CD4-positive, alpha-beta memory T cell (primary cell): ENCODE results near the gene RFXANK. TPM values are rescaled to one million over a fixed set of nuclear protein-coding genes. Genes with fewer than 3 reads are reported as not detected.

ENCODE experiments used
- CTCF ChIA-PET: fragments of 350-600 bp; sonication (Branson Sonifier 250); formaldehyde crosslinking; loops from one replicate; lab custom pipeline; 2021; ENCODE audit warnings: inconsistent platforms; ENCODE audit not compliant: partially characterized antibody; lab: Charles Lee
- POLR2A ChIA-PET: fragments of 350-600 bp; sonication (Branson Sonifier 250); formaldehyde crosslinking; loops from one replicate; lab custom pipeline; 2021; ENCODE audit not compliant: partially characterized antibody; lab: Charles Lee
- DNase-seq, 5 donors: peaks; one replicate each; pipeline versions ENCODE4 v3.0.0 to v3.0.0-alpha.2; 2020 to 2022; ENCODE audit warnings: mixed read lengths in 1 of 5
- H3K27ac ChIP-seq: one replicate; pipeline ENCODE4 v1.7.0; 2013; ENCODE audit warnings: low read depth, low read length
- H3K27me3 ChIP-seq: 2 replicates; pipeline ENCODE4 v1.7.0; 2013; ENCODE audit warnings: mild to moderate bottlenecking, low read length, moderate library complexity; ENCODE audit not compliant: insufficient read depth
- H3K36me3 ChIP-seq: 2 replicates; pipeline ENCODE4 v1.7.0; 2013; ENCODE audit warnings: mild to moderate bottlenecking, low read length, moderate library complexity; ENCODE audit not compliant: insufficient read depth
- H3K4me1 ChIP-seq: 2 replicates; pipeline ENCODE4 v1.7.0; 2013; ENCODE audit warnings: mild to moderate bottlenecking, low read length, moderate library complexity; ENCODE audit not compliant: insufficient read depth
- H3K4me3 ChIP-seq, 2 donors: one replicate each; pipeline ENCODE4 v1.7.0; 2013; ENCODE audit warnings: low read length in 2 of 2, mild to moderate bottlenecking in 1 of 2
- H3K9me3 ChIP-seq, 2 donors: one replicate each; pipeline ENCODE4 v1.7.0; 2013; ENCODE audit warnings: low read length in 2 of 2, control low read depth in 1 of 2; ENCODE audit not compliant: control insufficient read depth in 1 of 2
- H3K27ac Mint-ChIP-seq, 7 donors: one replicate each; pipeline ENCODE4 v1.8.0; 2020 to 2021; ENCODE audit warnings: mixed read lengths in 7 of 7, mild to moderate bottlenecking in 6 of 7, inconsistent platforms in 3 of 7, moderate library complexity in 3 of 7
- H3K27me3 Mint-ChIP-seq, 2 donors: one replicate each; pipeline ENCODE4 v1.8.0; 2020 to 2021; ENCODE audit warnings: mixed read lengths in 2 of 2
- H3K36me3 Mint-ChIP-seq, 2 donors: one replicate each; pipeline ENCODE4 v1.8.0; 2020 to 2021; ENCODE audit warnings: mixed read lengths in 2 of 2, inconsistent platforms in 1 of 2, mild to moderate bottlenecking in 1 of 2
- H3K4me1 Mint-ChIP-seq, 4 donors: one replicate each; pipeline ENCODE4 v1.8.0; 2020 to 2021; ENCODE audit warnings: mixed read lengths in 4 of 4, mild to moderate bottlenecking in 1 of 4
- H3K4me3 Mint-ChIP-seq, 8 donors: one replicate each; pipeline ENCODE4 v1.8.0; 2020 to 2021; ENCODE audit warnings: mixed read lengths in 8 of 8, mild to moderate bottlenecking in 7 of 8, moderate library complexity in 6 of 8, inconsistent platforms in 3 of 8
- H3K9me3 Mint-ChIP-seq, 8 donors: one replicate each; pipeline ENCODE4 v1.8.0; 2020 to 2021; ENCODE audit warnings: mixed read lengths in 8 of 8, mild to moderate bottlenecking in 5 of 8, inconsistent platforms in 3 of 8, moderate library complexity in 1 of 8
- intact Hi-C: fragments of 100-400 bp; cut with micrococcal nuclease; formaldehyde crosslinking; loops from one replicate; pipeline ENCODE4 v1.15.1; 2023
- polyA plus RNA-seq, 2 donors: library from polyadenylated mRNA; unstranded; fragments of 300-500 nt; fragmentation: Illumina TruSeq; gene quantifications; one replicate each; pipeline ENCODE4 v1.2.3, GENCODE V29; 2021
- total RNA-seq, 2 experiments: library from RNA; stranded (reverse); gene quantifications; one replicate each; pipeline ENCODE4 v1.2.3, GENCODE V29; 2021

The RFXANK gene
- total and polyA plus RNA-seq, 4 experiments from 2014 or later, result 67.6 to 81.4 (median 73.4) TPM

DNA sequence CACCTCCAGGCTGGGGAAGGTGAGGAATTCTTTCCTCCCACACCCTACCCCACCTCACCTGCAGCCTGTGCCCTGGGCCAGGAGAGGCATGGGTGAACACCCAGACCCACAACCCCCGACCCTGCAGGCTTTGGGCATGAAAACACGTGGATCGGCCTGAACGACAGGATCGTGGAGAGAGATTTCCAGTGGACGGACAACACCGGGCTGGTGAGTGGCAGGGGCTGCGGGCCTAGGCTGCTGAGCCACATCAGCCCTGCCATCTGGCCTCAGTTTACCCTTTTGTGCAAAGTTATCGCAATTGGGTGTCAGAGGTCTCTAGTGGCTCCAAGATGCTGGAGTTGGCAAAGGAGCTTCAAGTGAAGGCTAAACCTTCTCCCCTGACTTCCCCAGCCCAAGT lies 48.4 kb downstream of the RFXANK start:
- H3K27ac ChIP-seq, result no peak overlapping the region
- peaks cover 13 to 18% of the 10 kb centered on the region in 2 donors for H3K27me3 Mint-ChIP-seq
- intact Hi-C loops, result no loop called here
- no peaks in the 10 kb centered on the region for H3K36me3 Mint-ChIP-seq
- no peak for DNase-seq
- ChIA-PET CTCF (no interaction called here), POLR2A (no interaction called here)
- H3K4me3 Mint-ChIP-seq, result no peak overlapping the region
- H3K9me3 Mint-ChIP-seq, result peaks cover 2 to 13% (median 9%) of the 10 kb centered on the region in 8 donors
- H3K9me3 ChIP-seq, result peaks cover 0 to 4% of the 10 kb centered on the region in 2 donors
- no peaks in the 10 kb centered on the region for H3K36me3 ChIP-seq
- H3K4me1 ChIP-seq, result no peaks in the 10 kb centered on the region
- H3K27me3 ChIP-seq, result no peaks in the 10 kb centered on the region
- H3K27ac Mint-ChIP-seq, result no peak overlapping the region
- no peak overlapping the region for H3K4me3 ChIP-seq
- no peaks in the 10 kb centered on the region for H3K4me1 Mint-ChIP-seq

DNA sequence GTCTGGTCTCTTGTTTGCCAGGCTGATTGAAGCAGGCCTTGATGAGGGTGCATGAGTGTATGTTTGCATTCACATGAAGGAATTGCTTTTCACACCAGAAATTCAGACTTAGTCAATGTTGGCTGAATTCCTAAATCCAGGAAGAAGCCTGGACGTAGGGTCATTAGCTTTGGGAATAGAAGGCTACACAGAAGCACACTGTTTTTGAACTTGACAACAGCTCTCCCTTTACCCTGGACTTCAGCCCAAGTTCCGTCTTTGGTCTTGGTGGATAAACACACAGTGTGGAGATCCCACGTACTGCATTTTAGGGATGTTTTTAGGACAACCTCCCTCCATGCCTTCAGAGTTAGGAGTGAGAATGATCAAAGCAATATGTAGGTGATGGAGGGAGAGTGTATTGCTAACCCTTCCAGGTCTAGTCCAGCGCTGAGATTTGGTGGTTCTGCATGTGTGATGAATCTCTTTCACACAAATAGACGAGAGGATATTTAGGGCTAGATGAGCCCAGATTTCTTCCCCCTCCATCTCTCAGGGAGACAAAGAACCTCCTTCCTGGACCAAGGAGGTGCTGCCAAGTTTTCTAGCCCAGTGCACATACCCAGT lies 58.2 kb downstream of the RFXANK start:
- Mint-ChIP-seq H3K4me1 (no peaks in the 10 kb centered on the region), H3K4me3 (no peak overlapping the region), H3K36me3 (no peaks in the 10 kb centered on the region), H3K9me3 (no peaks in the 10 kb centered on the region), H3K27me3 (peaks cover 20 to 26% of the 10 kb centered on the region in 2 donors), H3K27ac (no peak overlapping the region)
- H3K27ac ChIP-seq, result no peak overlapping the region
- no peak for DNase-seq
- no peaks in the 10 kb centered on the region for H3K4me1 ChIP-seq
- no peaks in the 10 kb centered on the region for H3K9me3 ChIP-seq
- ChIA-PET CTCF (no interaction called here), POLR2A (no interaction called here)
- no peak overlapping the region for H3K4me3 ChIP-seq
- peaks cover 5% of the 10 kb centered on the region for H3K27me3 ChIP-seq
- intact Hi-C loops, result no loop called here
- H3K36me3 ChIP-seq, result no peaks in the 10 kb centered on the region

Other genes with a start within 250 kb of the RFXANK start
- gene SUGP2, start 158.7 kb upstream of the RFXANK start, total RNA-seq, result 100 to 1,000 TPM; 111 to 113 TPM
- gene SUGP2, start 158.7 kb upstream of the RFXANK start, polyA plus RNA-seq, result 1 to 10 TPM; 3.9 to 8.2 TPM
- gene ARMC6, start 158.7 kb upstream of the RFXANK start, total RNA-seq, result 10 to 100 TPM; 11.8 to 12.8 TPM
- 10 to 100 TPM; 23.6 to 25.8 TPM for gene ARMC6, start 158.7 kb upstream of the RFXANK start, polyA plus RNA-seq
- gene SLC25A42, start 128.3 kb upstream of the RFXANK start, total RNA-seq, result 10 to 100 TPM; 28.3 to 31.6 TPM
- 10 to 100 TPM; 11.3 to 13.7 TPM for gene SLC25A42, start 128.3 kb upstream of the RFXANK start, polyA plus RNA-seq
- gene TMEM161A, start 53.8 kb upstream of the RFXANK start, total RNA-seq, result 10 to 100 TPM; 22.5 to 25.1 TPM
- 10 to 100 TPM; 17.0 to 31.2 TPM for gene TMEM161A, start 53.8 kb upstream of the RFXANK start, polyA plus RNA-seq
- 1 to 10 TPM; 3.1 to 5.2 TPM for gene MEF2B, start 22.0 kb upstream of the RFXANK start, total RNA-seq
- gene MEF2B, start 22.0 kb upstream of the RFXANK start, polyA plus RNA-seq, result under 1 TPM in 1 of 2 donors, not detected in 1; 0.71 TPM
- gene BORCS8, start 106 bp upstream of the RFXANK start, total RNA-seq, result 10 to 100 TPM; 36.0 to 41.2 TPM
- gene BORCS8, start 106 bp upstream of the RFXANK start, polyA plus RNA-seq, result 10 to 100 TPM; 24.4 to 29.2 TPM
- gene NR2C2AP, start 11.2 kb downstream of the RFXANK start, total RNA-seq, result 10 to 100 TPM; 25.1 to 28.6 TPM
- gene NR2C2AP, start 11.2 kb downstream of the RFXANK start, polyA plus RNA-seq, result 10 to 100 TPM; 32.0 to 33.2 TPM
- gene NCAN, start 19.7 kb downstream of the RFXANK start, total RNA-seq, result not detected
- not detected for gene NCAN, start 19.7 kb downstream of the RFXANK start, polyA plus RNA-seq
- not detected for gene TM6SF2, start 81.0 kb downstream of the RFXANK start, total RNA-seq
- not detected for gene TM6SF2, start 81.0 kb downstream of the RFXANK start, polyA plus RNA-seq
- 10 to 100 TPM; 84.7 to 97.5 TPM for gene SUGP1, start 128.3 kb downstream of the RFXANK start, total RNA-seq
- gene SUGP1, start 128.3 kb downstream of the RFXANK start, polyA plus RNA-seq, result 10 to 100 TPM; 18.3 to 34.4 TPM
- gene MAU2, start 128.6 kb downstream of the RFXANK start, total RNA-seq, result 100 to 1,000 TPM; 148 to 155 TPM
- gene MAU2, start 128.6 kb downstream of the RFXANK start, polyA plus RNA-seq, result 10 to 100 TPM; 18.1 to 25.4 TPM
- gene GATAD2A, start 213.4 kb downstream of the RFXANK start, total RNA-seq, result 100 to 1,000 TPM; 101 to 108 TPM
- 10 to 100 TPM in 1 of 2 donors, 1 to 10 TPM in 1; 3.8 to 30.6 TPM for gene GATAD2A, start 213.4 kb downstream of the RFXANK start, polyA plus RNA-seq